Measurements from ENCODE around the gene NKX3-2. TPM values are rescaled to one million over a fixed set of nuclear protein-coding genes. Genes with fewer than 3 reads are reported as not detected.

Gene NKX3-2
- total RNA-seq, 6 experiments from 2014 or later, result 0.07 to 0.17 (median 0.11) TPM; not detected in 1

GRCh38 chr4:13533670-13534343 lies 10.5 kb downstream of the NKX3-2 start:
- TF ChIP-seq CTCF (IDR thresholded peaks at IDR 0.05), result no peak
- 0 out of 2 replicates have a peak, but pooled peaks cover 5% of the 10 kb centered on the region for H3K36me3 Mint-ChIP-seq (ENCODE audit: low read depth)
- DNase-seq, result no peak
- no peak overlapping the region for H3K4me3 Mint-ChIP-seq
- H3K4me1 Mint-ChIP-seq (ENCODE audit: low read depth), result peaks cover 13% of the 10 kb centered on the region
- peaks cover 93% of the 10 kb centered on the region for H3K27me3 Mint-ChIP-seq (ENCODE audit: insufficient read depth)
- H3K9me3 Mint-ChIP-seq, result no peaks in the 10 kb centered on the region
- no peak overlapping the region for H3K27ac Mint-ChIP-seq

DNA sequence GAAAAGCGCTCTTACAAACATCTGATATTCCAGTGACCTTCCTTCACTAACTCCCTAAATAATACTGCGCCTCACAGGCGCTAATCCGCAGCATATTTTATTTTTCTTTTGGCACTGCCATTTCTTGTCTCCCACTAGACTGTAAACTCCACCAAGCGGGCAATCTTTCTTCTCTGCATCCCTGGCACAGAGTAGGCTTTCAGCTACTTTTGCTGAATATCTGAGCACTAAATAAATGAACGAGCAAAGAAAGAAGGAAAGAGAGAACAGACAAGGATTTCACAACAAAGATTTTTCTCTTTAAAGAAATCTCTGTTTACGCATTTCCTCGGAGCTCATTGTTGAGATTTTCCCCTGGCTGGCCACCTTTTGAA lies 12.7 kb downstream of the NKX3-2 start:
- Mint-ChIP-seq H3K36me3 (ENCODE audit: low read depth) (no peaks in the 10 kb centered on the region), H3K4me3 (no peak overlapping the region), H3K9me3 (no peaks in the 10 kb centered on the region), H3K27me3 (ENCODE audit: insufficient read depth) (peaks cover 90% of the 10 kb centered on the region), H3K4me1 (ENCODE audit: low read depth) (peaks cover 13% of the 10 kb centered on the region), H3K27ac (no peak overlapping the region)
- no peak for TF ChIP-seq CTCF (IDR thresholded peaks at IDR 0.05)
- DNase-seq, result no peak

GRCh38 chr4:13530823-13531624 lies 13.3 kb downstream of the NKX3-2 start:
- no peak overlapping the region for H3K27ac Mint-ChIP-seq
- no peaks in the 10 kb centered on the region for H3K9me3 Mint-ChIP-seq
- no peak for TF ChIP-seq CTCF (IDR thresholded peaks at IDR 0.05)
- DNase-seq, result no peak
- H3K4me3 Mint-ChIP-seq, result no peak overlapping the region
- peaks cover 86% of the 10 kb centered on the region for H3K27me3 Mint-ChIP-seq (ENCODE audit: insufficient read depth)
- peaks cover 13% of the 10 kb centered on the region for H3K4me1 Mint-ChIP-seq (ENCODE audit: low read depth)
- no peaks in the 10 kb centered on the region for H3K36me3 Mint-ChIP-seq (ENCODE audit: low read depth)

DNA sequence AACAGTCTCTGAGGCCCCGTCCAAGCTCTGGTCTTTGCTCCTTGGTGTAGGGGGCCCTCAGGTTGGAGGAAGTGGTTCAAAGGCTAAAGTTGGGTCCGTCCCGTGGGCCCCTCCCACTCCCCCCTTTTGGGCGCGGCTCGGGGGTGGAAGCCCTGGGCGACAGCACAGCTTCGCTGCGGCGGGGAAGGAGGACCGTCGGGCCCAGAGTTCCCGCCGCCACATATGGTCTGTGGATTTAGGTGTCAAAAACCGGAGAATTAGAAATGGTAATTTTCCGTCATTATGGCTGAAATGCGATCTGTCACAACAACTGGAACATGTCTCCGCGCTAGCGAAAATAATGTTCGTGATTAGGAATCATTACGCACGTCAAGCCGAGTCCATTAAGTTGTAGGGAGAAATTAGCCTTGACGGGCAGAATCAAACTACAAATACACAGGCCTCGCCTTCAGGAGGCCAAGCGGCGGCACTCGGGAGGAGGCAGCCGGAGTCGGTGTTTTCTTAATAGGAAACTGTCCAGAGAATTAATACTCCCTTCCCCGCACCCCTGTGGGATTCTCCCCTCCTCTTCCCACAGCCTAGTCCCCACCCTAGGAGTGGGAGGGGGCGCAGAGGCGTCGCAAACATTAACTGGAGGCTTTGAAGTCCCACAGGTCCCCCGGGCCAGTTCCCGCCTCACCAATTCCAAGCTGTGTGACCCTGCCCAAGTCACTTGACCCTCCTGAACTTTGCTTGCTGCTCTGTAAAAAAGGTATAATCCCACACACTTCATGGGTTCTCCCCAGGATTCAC lies 15.0 kb downstream of the NKX3-2 start:
- H3K9me3 Mint-ChIP-seq, result peaks cover 5% of the 10 kb centered on the region; the same call in 1 of the 2 replicates
- no peaks in the 10 kb centered on the region for H3K36me3 Mint-ChIP-seq (ENCODE audit: low read depth)
- H3K4me1 Mint-ChIP-seq (ENCODE audit: low read depth), result peaks cover 26% of the 10 kb centered on the region
- H3K4me3 Mint-ChIP-seq, result no peak overlapping the region
- no peak overlapping the region for H3K27ac Mint-ChIP-seq
- TF ChIP-seq CTCF (IDR thresholded peaks at IDR 0.05), result no peak
- peaks cover 85% of the 10 kb centered on the region for H3K27me3 Mint-ChIP-seq (ENCODE audit: insufficient read depth)
- DNase-seq, result no peak

DNA sequence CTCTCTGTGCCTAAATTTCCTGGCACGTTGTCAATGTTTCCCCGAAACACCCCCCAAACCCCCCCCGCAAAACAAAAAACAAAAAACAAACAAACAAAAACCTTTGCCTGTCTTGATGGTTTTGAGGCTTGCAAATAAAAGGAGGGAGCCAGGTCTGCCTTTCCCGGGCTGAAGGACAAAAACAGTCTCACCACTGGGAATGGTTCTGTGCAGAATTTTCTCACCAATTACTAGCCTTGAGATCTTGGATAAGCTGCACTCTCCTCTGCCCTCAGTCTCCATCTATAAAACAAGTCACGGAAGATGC lies 15.5 kb downstream of the NKX3-2 start:
- H3K27me3 Mint-ChIP-seq (ENCODE audit: insufficient read depth), result peaks cover 85% of the 10 kb centered on the region
- peaks cover 22% of the 10 kb centered on the region; the same call in 1 of the 2 replicates for H3K4me1 Mint-ChIP-seq (ENCODE audit: low read depth)
- H3K27ac Mint-ChIP-seq, result no peak overlapping the region
- no peak overlapping the region for H3K4me3 Mint-ChIP-seq
- no peak for DNase-seq
- TF ChIP-seq CTCF (IDR thresholded peaks at IDR 0.05), result no peak
- H3K9me3 Mint-ChIP-seq, result peaks cover 11% of the 10 kb centered on the region; the same call in 1 of the 2 replicates
- H3K36me3 Mint-ChIP-seq (ENCODE audit: low read depth), result no peaks in the 10 kb centered on the region

All from HFFc6 (cell line).